ENCODE measurements around the gene SLC13A3.

Gene SLC13A3

DNA sequence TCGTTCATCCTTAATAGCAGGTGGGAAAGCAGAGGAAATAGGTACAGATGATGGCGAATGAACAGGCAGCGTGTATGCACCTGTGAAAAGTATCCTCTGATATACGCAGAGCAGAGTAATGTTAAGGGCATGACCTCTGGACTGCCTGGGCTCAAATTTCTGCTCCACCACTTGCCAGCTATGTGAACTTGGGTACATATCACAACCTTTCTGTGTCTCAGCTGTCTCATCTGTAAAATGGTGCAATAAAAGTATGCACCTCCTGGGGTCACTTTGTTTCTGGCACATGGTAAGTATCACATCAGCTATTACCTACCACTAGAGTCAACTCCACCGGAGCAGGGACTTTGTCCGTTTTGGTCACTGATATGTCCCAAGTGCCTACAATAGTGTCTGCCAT is 103.3 kb downstream of the SLC13A3 start:
- no peak for DNase-seq (ENCODE audit: extremely low spot score, insufficient read length, low read depth)
- no peak for FAIRE-seq

DNA sequence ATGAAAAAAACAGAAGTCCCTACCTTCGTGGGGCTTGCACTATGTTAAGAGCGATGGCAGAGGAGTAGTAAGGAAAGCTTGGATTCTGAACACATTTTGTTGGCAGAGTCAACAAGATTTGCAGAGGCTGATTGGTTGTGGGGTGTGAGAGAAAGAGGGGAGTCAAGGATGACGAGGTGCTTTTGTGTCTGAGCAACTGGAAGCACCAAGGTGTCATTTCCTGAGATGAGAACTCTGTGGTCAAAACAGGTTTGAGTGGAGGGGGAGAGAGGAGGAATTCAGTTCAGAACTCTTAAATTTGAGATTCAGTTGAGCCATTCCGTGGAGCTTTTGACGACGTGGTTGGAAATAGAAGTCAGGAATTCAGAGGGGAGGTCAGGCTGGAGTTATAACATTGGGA is 104.3 kb downstream of the SLC13A3 start:
- no peak for DNase-seq (ENCODE audit: extremely low spot score, insufficient read length, low read depth)
- no peak for FAIRE-seq

DNA sequence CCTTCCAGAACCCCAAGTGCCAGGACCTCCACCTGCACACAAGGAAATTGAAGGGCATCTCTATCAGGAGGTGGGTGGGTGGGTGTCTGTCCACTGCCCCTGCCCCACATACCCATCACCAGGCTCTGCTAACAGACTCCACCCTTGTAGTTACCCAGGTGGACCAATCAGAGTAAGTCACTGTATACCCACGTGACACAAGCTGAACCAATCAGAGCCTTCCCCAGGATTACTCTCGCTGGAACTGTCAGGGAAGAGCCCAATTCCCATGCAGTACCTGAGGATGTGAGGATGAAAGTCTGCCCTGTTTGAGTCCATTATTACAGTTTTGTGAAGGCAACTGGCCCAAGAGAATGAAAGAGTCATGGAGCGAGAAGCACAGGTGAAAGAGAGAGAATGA is 105.0 kb downstream of the SLC13A3 start:
- FAIRE-seq, result no peak
- no peak for DNase-seq (ENCODE audit: extremely low spot score, insufficient read length, low read depth)

DNA sequence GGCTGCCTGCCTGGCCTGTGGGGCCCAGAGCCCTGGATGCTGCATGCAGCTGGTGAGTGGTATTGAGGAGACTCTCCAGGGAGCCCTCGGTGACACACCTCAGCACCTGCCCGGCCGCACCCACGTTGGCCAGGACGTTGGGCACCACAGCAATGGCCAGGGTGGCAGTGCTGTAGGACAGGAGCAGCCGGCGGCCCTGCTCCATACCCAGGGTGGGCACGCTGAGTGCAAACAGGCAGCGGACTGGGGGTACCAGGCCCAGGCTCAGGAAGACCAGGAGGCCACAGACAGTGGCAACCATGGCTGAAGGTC is 105.5 kb downstream of the SLC13A3 start:
- DNase-seq (ENCODE audit: extremely low spot score, insufficient read length, low read depth) (no peak), FAIRE-seq (no peak)

DNA sequence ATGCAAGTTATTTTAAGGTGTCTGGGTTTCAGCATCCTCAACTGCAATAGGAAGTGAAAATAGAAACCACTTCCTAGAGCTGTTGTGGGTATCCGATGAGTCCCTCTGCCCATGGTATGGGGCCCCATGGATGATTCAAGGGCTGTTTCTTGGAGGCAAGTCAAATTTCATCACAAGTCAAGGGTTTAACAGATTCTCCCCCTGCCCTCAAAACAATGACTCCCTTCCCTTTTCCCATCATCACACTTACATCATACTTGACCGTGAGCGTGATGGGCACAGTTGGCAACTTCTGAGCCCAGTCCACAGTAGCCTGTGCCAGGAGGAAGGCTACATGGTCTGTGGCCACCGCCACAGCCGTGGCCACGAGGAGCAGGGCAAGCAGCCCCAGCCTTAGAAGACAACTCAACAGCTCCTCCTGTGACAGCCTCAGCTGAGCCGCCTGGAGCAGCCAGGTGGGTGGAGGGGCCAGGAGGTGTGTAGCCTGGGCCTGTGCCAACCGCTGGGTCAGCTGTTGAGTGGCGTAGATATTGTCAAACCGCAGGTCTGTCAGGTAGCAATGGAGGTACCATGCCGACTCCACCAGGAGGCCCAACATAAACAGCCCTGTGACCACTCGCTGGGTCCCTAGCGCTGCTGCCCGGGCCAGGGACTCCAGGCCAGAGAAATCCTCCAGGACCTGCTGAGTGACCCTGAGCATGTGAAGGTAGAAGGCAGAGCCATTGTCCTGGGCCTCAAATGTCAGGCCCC is 106.0 kb downstream of the SLC13A3 start:
- peak; percentile 36 for DNase-seq (ENCODE audit: extremely low spot score, insufficient read length, low read depth)
- no peak for FAIRE-seq

DNA sequence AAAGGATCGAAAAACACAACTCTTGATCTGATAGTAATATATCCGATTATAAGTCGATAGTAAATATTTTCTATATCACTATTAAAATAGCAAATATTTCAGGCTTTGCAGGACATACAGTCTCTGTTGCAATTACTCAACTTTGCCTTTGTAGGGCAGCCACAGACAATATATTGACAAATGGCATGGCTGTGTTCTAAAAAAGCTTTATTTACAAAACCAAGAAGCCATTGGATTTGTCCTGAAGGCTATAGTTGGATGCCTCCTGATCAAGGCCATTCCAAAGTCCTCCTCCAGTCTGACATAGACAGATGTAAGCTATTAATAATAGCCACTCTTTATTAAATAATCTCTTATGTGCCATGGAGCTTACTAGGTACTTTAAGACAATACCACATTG is 106.7 kb downstream of the SLC13A3 start:
- FAIRE-seq, result no peak

DNA sequence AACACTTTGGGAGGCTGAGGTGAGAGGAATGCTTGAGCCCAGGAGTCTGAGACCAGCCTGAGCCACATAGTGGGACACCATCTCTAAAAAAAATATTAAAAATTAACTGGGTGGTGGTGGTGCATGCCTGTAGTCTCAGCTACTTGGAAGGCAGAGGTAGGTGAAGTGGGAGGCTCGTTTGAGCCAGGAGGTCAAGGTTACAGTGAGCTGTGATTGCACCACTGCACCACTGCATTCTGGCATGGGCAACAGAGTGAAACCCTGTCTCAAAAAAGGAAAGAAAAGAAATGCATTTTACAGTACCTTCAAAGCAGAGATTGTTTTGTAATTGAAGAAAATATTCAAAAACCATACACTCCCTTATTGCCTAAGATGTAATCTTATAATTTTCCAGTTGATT is 107.3 kb downstream of the SLC13A3 start:
- no peak for FAIRE-seq
- DNase-seq (ENCODE audit: extremely low spot score, insufficient read length, low read depth), result no peak

More for the DNA sequence above, 106.7 kb downstream of the SLC13A3 start:
- no peak for DNase-seq (ENCODE audit: extremely low spot score, insufficient read length, low read depth)

DNA sequence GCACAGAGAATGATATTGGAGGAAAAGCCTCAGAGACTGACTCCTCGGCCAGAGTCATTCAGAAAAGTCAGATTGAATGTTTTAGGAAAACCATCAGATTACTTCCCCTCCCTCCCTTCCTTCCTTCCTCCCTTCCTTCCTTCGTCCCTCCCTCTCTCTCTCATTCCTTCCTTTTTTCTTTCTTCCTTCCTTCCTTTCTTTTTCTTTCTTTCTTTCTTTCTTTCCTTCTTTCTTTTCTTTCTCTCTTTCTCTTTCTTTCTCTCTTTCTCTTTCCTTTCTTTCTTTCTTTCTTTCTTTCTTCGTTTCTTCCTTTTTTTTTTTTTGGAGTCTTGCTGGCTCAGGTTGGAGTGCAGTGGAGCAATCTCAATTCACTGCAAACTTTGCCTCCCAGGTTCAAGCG is 108.2 kb downstream of the SLC13A3 start:
- DNase-seq (ENCODE audit: extremely low spot score, insufficient read length, low read depth) (no peak), FAIRE-seq (no peak)

DNA sequence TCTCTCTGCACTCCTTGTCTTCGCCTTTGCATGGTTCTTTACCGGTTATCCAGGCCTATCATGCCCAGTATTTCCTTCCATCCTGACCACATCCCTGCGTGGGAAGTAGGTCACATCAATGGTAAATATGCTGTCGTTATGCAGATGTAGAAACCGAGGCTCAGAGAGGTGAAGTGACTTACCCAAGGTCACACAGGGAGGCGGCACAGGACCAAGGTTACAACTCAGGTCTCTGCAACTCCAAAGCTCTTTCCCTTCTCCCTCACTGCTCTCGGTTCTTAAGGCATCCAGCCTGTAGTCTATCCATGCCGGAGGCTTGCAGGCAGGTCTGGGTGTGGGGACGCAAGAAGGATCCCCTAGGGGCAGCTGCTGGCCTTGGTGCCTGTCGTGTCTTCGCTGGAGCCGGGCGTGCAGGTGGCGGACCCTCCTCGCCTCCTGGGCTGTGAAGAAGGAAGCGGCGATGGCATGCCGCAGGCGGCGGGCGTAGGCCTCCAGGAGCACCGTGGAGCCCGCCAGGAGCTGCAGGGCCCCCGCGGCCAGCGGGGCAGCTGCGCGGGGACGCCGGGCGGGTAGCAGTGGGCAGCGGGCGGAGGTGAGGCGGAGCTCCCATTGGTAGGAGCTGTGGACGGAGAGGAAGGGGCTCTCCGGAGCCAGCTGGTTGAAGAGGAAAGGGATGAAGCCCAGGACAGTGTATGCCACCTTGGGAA is 109.9 kb downstream of the SLC13A3 start:
- DNase-seq (ENCODE audit: extremely low spot score, insufficient read length, low read depth) (no peak), FAIRE-seq (no peak)

DNA sequence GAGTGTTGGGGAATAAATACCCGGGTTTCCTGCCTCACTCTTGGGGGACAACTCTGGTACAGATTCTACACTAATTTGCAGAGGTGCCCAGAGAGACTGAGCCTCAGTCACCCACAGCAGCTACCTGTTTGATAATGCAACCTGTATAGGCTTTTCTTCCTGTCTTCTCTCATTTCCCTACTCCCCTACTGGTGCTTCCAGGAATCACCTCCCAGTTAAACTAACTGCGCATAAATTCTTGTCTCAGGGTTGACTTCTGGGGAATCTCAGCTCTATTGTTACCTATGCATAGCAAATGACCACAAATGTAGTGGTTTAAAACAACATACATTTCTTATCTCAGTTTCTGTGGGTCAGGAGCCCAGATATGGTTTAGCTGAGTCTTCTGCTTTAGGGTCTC is 112.1 kb downstream of the SLC13A3 start:
- DNase-seq (ENCODE audit: extremely low spot score, insufficient read length, low read depth) (no peak), FAIRE-seq (no peak)

DNA sequence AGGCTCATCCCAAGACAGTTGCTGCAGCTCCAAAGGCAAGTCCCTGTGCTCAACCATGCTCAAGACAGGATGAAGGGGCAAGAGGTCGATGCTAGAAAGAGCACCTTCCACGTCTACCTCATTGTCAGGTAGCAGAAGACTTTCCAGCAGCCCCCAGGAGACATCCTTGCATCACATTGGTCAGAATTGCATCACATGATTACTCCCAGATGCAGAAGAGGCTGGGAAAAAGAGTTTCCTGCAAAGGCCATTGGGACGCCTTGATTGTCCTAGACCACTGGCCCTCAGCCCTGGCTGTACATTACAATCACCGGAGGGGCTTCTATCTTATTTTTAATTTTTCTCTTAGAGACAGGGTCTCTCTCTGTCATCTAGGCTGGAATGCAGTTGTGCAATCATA is 120.6 kb downstream of the SLC13A3 start:
- no peak for DNase-seq (ENCODE audit: extremely low spot score, insufficient read length, low read depth)
- no peak for FAIRE-seq

DNA sequence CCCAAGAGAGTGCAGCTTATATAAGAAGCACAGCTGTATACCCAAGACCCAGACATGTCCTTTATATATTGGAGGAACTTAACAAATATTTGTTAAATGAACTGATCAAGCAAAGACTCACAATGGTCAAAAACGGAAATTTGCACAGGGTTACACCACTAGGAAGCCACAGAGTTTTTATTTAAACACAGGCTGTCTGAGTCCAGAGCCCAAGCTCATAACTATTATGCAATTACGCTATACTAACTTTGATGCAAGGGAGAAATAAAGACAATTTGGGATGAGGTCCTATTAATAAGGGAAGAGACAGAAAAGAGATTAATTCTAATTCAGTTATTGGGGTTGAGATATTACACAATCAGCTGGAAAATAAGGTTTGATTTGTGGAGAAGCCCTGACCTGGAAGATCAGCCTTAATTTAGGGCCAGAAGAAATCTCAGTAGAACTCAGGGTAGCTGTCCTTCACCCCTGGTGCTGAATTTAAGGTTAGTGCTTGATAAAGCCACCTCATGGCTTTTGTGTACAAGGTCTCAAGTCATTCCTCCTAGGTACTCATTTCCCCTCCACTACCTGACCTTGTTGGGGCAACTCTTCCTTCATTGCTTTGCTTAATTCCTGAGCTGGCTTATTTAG is 127.4 kb downstream of the SLC13A3 start:
- DNase-seq (ENCODE audit: extremely low spot score, insufficient read length, low read depth) (no peak), FAIRE-seq (no peak)

DNA sequence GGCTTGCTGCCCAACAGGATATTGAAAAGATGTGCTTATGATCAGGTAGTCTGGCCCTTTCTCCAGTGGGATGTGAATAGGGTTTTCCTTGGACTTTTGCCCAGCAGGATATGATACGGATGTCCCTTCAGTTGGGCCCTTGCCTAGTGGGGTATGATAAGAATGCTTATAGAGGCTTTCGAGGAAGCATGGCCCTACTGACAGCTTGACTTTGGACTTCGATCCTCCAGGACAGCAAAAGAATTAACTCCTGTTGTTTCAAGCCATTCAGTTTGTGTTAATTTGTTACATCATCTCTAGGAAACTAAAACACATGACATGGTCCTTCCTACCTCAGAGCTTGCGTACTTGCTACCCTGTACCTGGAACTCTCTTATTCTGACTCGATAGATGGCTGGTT is 128.2 kb downstream of the SLC13A3 start:
- FAIRE-seq, result no peak
- no peak for DNase-seq (ENCODE audit: extremely low spot score, insufficient read length, low read depth)

DNA sequence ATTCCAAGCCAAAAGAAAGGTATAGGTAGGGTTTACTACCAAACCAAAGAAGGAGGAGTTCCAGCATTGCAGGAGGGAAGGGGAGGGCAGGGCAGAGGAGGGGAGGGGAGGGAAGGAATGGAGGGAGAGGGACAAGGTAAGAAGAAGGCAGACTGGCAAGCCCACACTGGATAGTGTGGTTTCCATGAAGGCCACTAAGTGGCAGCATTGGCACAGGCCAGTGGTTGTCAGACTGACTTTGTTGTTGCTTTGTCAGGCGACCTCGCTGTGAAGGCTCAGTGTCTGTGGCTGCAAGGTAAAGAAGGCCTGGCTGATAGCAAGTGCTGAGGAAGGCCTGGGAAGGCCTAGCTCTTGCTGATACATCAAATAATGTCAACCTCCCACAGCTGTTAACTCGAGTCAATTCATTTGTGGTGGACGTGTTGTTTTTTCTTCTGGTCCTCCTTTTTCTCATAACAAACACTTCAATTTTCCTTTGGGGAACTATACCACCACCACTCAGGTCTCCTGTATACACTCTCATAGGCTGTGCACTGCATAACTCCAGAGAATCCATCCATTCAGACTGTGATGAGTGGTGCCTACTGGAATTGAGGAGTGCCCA is 130.2 kb downstream of the SLC13A3 start:
- FAIRE-seq, result peak; percentile 80

DNA sequence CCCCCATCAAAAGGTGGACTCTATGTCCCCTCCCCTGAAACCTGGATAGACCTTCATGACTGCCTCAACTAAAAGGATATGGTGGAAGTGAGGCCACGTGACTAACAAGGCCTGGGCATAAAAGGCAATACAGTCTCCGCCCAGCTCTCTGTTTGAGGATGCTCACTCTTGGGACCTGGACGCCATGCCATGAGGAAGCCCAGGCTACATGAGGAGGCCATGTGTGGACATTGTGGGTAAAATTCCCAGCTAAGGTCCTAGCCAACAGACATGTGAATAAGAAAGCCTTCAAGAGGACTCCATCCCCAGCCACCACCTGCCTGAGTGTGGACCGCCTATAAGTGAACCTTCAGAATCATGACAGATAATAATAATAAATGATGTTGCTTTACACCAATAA is 130.7 kb downstream of the SLC13A3 start:
- no peak for DNase-seq (ENCODE audit: extremely low spot score, insufficient read length, low read depth)
- FAIRE-seq, result no peak

More for the DNA sequence above, 130.2 kb downstream of the SLC13A3 start:
- peak; percentile 37 for DNase-seq (ENCODE audit: extremely low spot score, insufficient read length, low read depth)

DNA sequence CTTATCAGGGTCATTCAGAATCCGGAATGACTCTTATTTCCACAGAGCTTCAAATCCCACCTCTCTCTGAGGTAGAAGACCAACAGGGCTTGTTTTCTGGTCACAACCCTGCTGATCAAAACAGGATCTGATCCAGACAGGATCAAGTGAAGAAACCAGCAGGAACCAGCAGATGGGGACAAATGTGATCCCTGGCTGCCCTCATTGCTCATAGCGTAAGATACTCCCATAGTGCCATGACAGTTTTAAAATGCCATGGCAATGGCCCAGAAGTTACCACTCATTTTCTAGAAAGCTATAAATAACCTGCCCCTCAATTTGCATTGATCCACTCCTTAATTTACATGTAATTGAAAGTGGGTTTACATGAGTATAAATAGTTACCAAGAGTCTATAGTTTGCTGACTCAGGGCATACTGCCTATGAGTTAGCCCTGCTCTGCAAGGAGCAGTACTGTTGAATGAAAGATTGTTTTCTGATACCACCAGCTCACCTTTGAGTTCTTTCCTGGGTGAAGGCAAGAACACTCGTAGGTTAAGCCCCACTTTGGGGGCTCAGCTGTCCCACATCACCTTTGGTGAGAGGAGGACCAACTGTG is 131.7 kb downstream of the SLC13A3 start:
- no peak for DNase-seq (ENCODE audit: extremely low spot score, insufficient read length, low read depth)
- FAIRE-seq, result no peak

DNA sequence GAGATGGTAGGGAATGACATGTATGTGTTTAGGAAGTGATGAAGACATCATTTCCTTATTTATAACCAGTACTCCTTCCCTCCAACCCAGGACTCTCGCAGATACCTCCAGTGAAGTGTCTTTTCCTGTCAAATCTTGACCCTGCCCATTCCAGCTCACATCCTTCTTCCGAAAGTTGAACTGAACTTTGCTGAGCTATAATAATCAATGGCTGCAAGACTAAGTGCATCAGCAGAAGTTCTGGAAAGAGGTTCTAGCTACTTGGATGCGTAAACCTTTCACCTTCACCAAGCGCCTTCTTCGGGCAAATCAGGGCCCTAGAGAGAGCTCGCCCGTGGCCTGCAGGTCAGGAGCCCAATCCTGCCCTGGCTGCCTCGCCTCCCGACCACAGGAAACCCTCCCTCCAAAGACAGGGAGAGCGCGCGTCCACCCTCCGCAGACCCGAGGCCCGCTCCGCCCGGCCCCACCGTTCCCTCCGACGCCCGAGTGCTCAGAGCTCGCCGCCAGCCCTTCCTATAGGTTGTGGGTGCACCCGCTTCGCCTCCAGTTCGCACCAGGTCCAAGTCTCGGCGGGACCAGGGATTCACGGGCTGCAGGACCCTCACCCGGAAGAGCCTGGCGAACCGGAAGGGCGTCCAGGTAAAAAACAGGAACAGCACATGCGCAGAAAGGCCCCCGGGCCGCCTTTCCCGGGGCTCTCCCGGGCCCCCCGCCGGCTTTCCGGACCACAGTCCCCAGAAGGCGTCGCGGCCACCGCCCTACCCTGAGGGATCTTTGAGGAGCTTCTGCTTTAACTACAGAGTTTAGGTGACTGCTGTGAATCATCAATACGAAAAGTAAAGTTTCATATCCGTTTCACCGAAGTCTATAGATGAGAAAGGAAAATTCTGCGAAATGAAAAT is 138.1 kb downstream of the SLC13A3 start, which contains the start of gene ZNF334:
TSS of gene ZNF334 (minus strand) at position 617 of the 902 bp plus-strand sequence. CDS start 1,457 bp downstream, outside the sequence.
- DNase-seq (ENCODE audit: extremely low spot score, insufficient read length, low read depth) (no peak), FAIRE-seq (peak; percentile 5)

DNA sequence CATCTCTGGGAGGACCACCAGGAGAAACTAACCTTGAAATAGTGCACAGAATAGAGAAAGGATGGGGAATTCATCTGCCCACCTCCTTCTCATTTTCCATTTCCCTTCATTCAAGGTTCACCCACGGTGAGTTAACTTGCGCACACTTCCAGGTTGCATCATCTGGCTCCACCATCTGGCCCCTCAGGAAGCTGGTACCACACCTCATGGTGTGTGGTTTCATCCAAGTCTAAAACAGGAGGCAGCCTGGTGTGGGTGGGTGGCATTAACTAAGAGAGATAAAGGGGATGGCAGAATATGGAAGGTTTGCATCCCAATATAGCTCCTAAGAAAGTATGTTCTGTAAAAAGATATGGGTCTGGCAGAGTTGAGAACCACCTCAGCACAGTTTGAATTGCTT is 141.7 kb downstream of the SLC13A3 start:
- DNase-seq (ENCODE audit: extremely low spot score, insufficient read length, low read depth), result no peak
- FAIRE-seq, result no peak

Data from GM18507 (cell line).